Heart left ventricle (tissue), 13 donors: ENCODE results near the gene MFAP5.
"Not testable (repeated sequence)": the region's sequence is repeated elsewhere in the genome, so short reads cannot be mapped to it uniquely, and the experiment has no call there.

Source experiments
- POLR2A ChIP-seq, 2 donors: fragments of 450-650 bp; IDR thresholded peaks; one replicate each; pipeline ENCODE4 v1.6.1; 2017; ENCODE audit warnings: antibody characterized with exemption in 2 of 2, mild to moderate bottlenecking in 2 of 2, moderate library complexity in 2 of 2
- TF ChIP-seq, protein P1 (sequence below), 12 donors: fragments of 200-600 bp; sonication (generic) in 4 of 12; IDR thresholded peaks; one replicate each; pipeline versions ENCODE4 v1.5.0 to v1.8.0; 2018 to 2022; ENCODE audit warnings: antibody characterized with exemption in 12 of 12, mild to moderate bottlenecking in 5 of 12
- donor health status: ischemic (EF 13 %, LVEDD 7.1; RV severe dilation, severe dysfunction).
- donor health status: DM: no; HTN: yes; CAD: no.
- donor health status: DM: no; HTN: no; CAD: no.
- donor health status: ischemic (EF 25% LVEDD 6.9; RV normal size, moderate dysfunction).
- donor health status: ischemic (EF 25% LVEDD 5.7; RV mildly dilated, moderate dysfunction).
- donor health status: ischemic (EF 35%, LVEDD 5.7; RV mildly dilated, moderate dysfunction).
- donor health status: nonischemic (EF 11% LVEDD 7.7; RV severe dilation, severe dysfunction).
- donor health status: DM: yes; HTN: yes; CAD: no.
- donor health status: PGD.
- donor health status: ischemic (EF 29% LVEDD 5.4; RV normal size, mild dysfunction).
- donor health status: nonischemic (EF 23%, LVEDD 6.1; RV moderate dilation, normal function).

DNA sequence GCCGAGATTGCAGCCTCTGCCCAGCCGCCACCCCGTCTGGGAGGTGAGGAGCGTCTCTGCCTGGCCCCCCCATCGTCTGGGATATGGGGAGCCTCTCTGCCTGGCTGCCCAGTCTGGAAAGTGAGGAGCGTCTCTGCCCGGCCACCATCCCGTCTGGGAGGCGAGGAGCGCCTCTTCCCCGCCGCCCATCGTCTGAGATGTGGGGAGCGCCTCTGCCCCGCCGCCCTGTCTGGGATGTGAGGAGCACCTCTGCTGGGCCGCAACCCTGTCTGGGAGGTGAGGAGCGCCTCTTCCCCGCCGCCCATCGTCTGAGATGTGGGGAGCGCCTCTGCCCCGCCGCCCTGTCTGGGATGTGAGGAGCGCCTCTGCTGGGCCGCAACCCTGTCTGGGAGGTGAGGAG lies 37.9 kb downstream of the MFAP5 start:
- not testable (repeated sequence) for TF ChIP-seq POLR2A (IDR thresholded peaks at IDR 0.05)
- TF ChIP-seq, protein P1, sequence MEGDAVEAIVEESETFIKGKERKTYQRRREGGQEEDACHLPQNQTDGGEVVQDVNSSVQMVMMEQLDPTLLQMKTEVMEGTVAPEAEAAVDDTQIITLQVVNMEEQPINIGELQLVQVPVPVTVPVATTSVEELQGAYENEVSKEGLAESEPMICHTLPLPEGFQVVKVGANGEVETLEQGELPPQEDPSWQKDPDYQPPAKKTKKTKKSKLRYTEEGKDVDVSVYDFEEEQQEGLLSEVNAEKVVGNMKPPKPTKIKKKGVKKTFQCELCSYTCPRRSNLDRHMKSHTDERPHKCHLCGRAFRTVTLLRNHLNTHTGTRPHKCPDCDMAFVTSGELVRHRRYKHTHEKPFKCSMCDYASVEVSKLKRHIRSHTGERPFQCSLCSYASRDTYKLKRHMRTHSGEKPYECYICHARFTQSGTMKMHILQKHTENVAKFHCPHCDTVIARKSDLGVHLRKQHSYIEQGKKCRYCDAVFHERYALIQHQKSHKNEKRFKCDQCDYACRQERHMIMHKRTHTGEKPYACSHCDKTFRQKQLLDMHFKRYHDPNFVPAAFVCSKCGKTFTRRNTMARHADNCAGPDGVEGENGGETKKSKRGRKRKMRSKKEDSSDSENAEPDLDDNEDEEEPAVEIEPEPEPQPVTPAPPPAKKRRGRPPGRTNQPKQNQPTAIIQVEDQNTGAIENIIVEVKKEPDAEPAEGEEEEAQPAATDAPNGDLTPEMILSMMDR (IDR thresholded peaks at IDR 0.05): not testable (repeated sequence)
